ENCODE data around the gene PIEZO1. TPM values are rescaled to one million over a fixed set of nuclear protein-coding genes. Genes with fewer than 3 reads are reported as not detected.
A peak's percentile ranks its signal among the peaks of the same experiment; 100 is the strongest.
"Not testable (repeated sequence)": the region's sequence is repeated elsewhere in the genome, so short reads cannot be mapped to it uniquely, and the experiment has no call there.

Gene PIEZO1
- polyA plus RNA-seq, 1 experiment, result 139 TPM

GRCh38 chr16:88773812-88774291, 11.2 kb downstream of the PIEZO1 start:
- TF ChIP-seq CTCF (IDR thresholded peaks at IDR 0.05; ENCODE audit: insufficient read depth, low read depth, low read length), result no peak
- peak; percentile 68 for DNase-seq (ENCODE audit: low read depth)
- Histone ChIP-seq H3K4me3 (ENCODE audit: low read depth, low read length) (no peak overlapping the region), H3K27me3 (ENCODE audit: control insufficient read depth, insufficient read depth, low read length) (no peaks in the 10 kb centered on the region), H3K36me3 (ENCODE audit: control insufficient read depth, insufficient read depth, low read length) (peaks cover 1% of the 10 kb centered on the region; the same call in 1 of the 2 replicates)
- ChIA-PET POLR2A (no interaction called here), CTCF (interaction anchor here (0.9 to 5.1 kb wide), 7 partner anchors 9 to 37 kb away, joined by 3 to 26 read pairs (median 5); partner anchors contain the start of gene PIEZO1)

GRCh38 chr16:88772871-88773811, 11.9 kb downstream of the PIEZO1 start:
- DNase-seq (ENCODE audit: low read depth), result peak; percentile 71
- ChIA-PET CTCF (interaction anchor here (0.9 to 5.1 kb wide), 9 partner anchors 8 to 36 kb away, joined by 3 to 26 read pairs (median 5); partner anchors contain the start of gene PIEZO1), POLR2A (interaction anchor here (0.6 to 1.3 kb wide), 2 partner anchors 8 to 203 kb away, joined by 3 read pairs; partner anchors contain the start of gene ZC3H18)

DNA sequence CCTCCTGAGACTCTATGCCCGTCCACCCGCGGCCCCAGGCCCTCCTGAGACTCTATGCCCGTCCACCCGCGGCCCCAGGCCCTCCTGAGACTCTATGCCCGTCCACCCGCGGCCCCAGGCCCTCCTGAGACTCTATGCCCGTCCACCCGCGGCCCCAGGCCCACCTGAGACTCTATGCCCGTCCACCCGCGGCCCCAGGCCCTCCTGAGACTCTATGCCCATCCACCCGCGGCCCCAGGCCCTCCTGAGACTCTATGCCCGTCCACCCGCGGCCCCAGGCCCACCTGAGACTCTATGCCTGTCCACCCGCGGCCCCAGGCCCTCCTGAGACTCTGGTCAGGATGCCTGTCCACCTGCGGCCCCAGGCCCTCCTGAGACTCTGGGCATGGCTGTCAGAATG, 13.2 kb downstream of the PIEZO1 start:
- H3K27me3 ChIP-seq (ENCODE audit: control insufficient read depth, insufficient read depth, low read length); DNase-seq (ENCODE audit: low read depth); POLR2A ChIA-PET; H3K36me3 ChIP-seq (ENCODE audit: control insufficient read depth, insufficient read depth, low read length); H3K4me3 ChIP-seq (ENCODE audit: low read depth, low read length): not testable (repeated sequence)
- CTCF ChIA-PET, result interaction anchor here (1.2 to 5.1 kb wide), 4 partner anchors 8 to 35 kb away, joined by 3 to 26 read pairs (median 17); no protein-coding TSS in a partner anchor

More at GRCh38 chr16:88772871-88773811, 11.9 kb downstream of the PIEZO1 start:
- Histone ChIP-seq H3K36me3 (ENCODE audit: control insufficient read depth, insufficient read depth, low read length) (peaks cover 1% of the 10 kb centered on the region; the same call in 1 of the 2 replicates), H3K4me3 (ENCODE audit: low read depth, low read length) (no peak overlapping the region), H3K27me3 (ENCODE audit: control insufficient read depth, insufficient read depth, low read length) (no peaks in the 10 kb centered on the region)
- TF ChIP-seq CTCF (IDR thresholded peaks at IDR 0.05; ENCODE audit: insufficient read depth, low read depth, low read length), result no peak

GRCh38 chr16:88771294-88771772, 13.7 kb downstream of the PIEZO1 start:
- POLR2A ChIA-PET, result no interaction called here
- peaks cover under 1% of the 10 kb centered on the region; the same call in 1 of the 2 replicates for H3K36me3 ChIP-seq (ENCODE audit: control insufficient read depth, insufficient read depth, low read length)

More at GRCh38 chr16:88771294-88771772, 13.7 kb downstream of the PIEZO1 start:
- Histone ChIP-seq H3K4me3 (ENCODE audit: low read depth, low read length) (no peak overlapping the region), H3K27me3 (ENCODE audit: control insufficient read depth, insufficient read depth, low read length) (no peaks in the 10 kb centered on the region)
- CTCF ChIA-PET, result interaction anchor here (0.9 to 5.1 kb wide), 4 partner anchors 10 to 34 kb away, joined by 3 to 26 read pairs (median 17); no protein-coding TSS in a partner anchor
- TF ChIP-seq CTCF (IDR thresholded peaks at IDR 0.05; ENCODE audit: insufficient read depth, low read depth, low read length), result no peak
- no peak for DNase-seq (ENCODE audit: low read depth)

Data from BJ (cell line).